ENCODE results near the gene OLFML2A. TPM values are rescaled to one million over a fixed set of nuclear protein-coding genes. Genes with fewer than 3 reads are reported as not detected.
"Not testable (repeated sequence)": the region's sequence is repeated elsewhere in the genome, so short reads cannot be mapped to it uniquely, and the experiment has no call there.

Gene OLFML2A
- total and polyA plus RNA-seq, 2 experiments from 2014 or later: 2.2 to 3.4 TPM

- H2AFZ ChIP-seq: no peak overlapping the region
- no peak overlapping the region for H3K4me3 ChIP-seq
- H3K36me3 ChIP-seq (replicated peaks; ENCODE audit: insufficient read depth, low read depth): no peaks in the 10 kb centered on the region
- H3K27ac ChIP-seq: no peak overlapping the region
- H3K9me2 ChIP-seq (replicated peaks; ENCODE audit: insufficient read depth): no peaks in the 10 kb centered on the region
- H3K4me2 ChIP-seq: no peak overlapping the region
- no peak for DNase-seq (ENCODE audit: low spot score)
- H3K79me2 ChIP-seq: peaks cover 27% of the 10 kb centered on the region
- peaks cover 8% of the 10 kb centered on the region for H3K4me1 ChIP-seq (ENCODE audit: insufficient read depth)
- H4K20me1 ChIP-seq (ENCODE audit: insufficient read depth, poor library complexity, severe bottlenecking): no peaks in the 10 kb centered on the region
- no peaks in the 10 kb centered on the region for H3K27me3 ChIP-seq
- H3K9me3 ChIP-seq (ENCODE audit: low read depth): no peaks in the 10 kb centered on the region
- no peak for TF ChIP-seq EZH2phosphoT487 (IDR thresholded peaks at IDR 0.05; ENCODE audit: low read depth, severe bottlenecking, unreplicated experiment)
- no peak for TF ChIP-seq EZH2 (IDR thresholded peaks at IDR 0.05; ENCODE audit: borderline replicate concordance)
- TF ChIP-seq CTCF (IDR thresholded peaks at IDR 0.05; ENCODE audit: poor library complexity): no peak
Observed at GRCh38 chr9:124735121-124735520, 41.8 kb upstream of the OLFML2A start.

GRCh38 chr9:124738075-124738474 is 38.9 kb upstream of the OLFML2A start:
- H3K9me2 ChIP-seq (replicated peaks; ENCODE audit: insufficient read depth); H3K36me3 ChIP-seq (replicated peaks; ENCODE audit: insufficient read depth, low read depth); H3K9me3 ChIP-seq (ENCODE audit: low read depth); H3K4me1 ChIP-seq (ENCODE audit: insufficient read depth); H3K27ac ChIP-seq; H4K20me1 ChIP-seq (ENCODE audit: insufficient read depth, poor library complexity, severe bottlenecking); H2AFZ ChIP-seq; DNase-seq (ENCODE audit: low spot score); H3K4me3 ChIP-seq; H3K4me2 ChIP-seq; H3K27me3 ChIP-seq: not testable (repeated sequence)
- 98% methylated on average over 7 of the region's 7 CpGs for WGBS (ENCODE audit: low lambda C conversion rate, missing lambda C conversion rate)
- peaks cover 36% of the 10 kb centered on the region for H3K79me2 ChIP-seq

- Histone ChIP-seq H3K79me2 (peaks cover 36% of the 10 kb centered on the region), H3K9me3 (ENCODE audit: low read depth) (no peaks in the 10 kb centered on the region), H3K27me3 (no peaks in the 10 kb centered on the region), H3K9me2 (replicated peaks; ENCODE audit: insufficient read depth) (no peaks in the 10 kb centered on the region), H3K4me3 (no peak overlapping the region), H3K36me3 (replicated peaks; ENCODE audit: insufficient read depth, low read depth) (no peaks in the 10 kb centered on the region), H4K20me1 (ENCODE audit: insufficient read depth, poor library complexity, severe bottlenecking) (no peaks in the 10 kb centered on the region), H3K4me1 (ENCODE audit: insufficient read depth) (peaks cover 3% of the 10 kb centered on the region), H3K27ac (no peak overlapping the region), H3K4me2 (no peak overlapping the region), H2AFZ (no peak overlapping the region)
- DNase-seq (ENCODE audit: low spot score): no peak
- TF ChIP-seq CTCF (IDR thresholded peaks at IDR 0.05; ENCODE audit: poor library complexity): no peak
- no peak for TF ChIP-seq EZH2phosphoT487 (IDR thresholded peaks at IDR 0.05; ENCODE audit: low read depth, severe bottlenecking, unreplicated experiment)
- no peak for TF ChIP-seq EZH2 (IDR thresholded peaks at IDR 0.05; ENCODE audit: borderline replicate concordance)
- WGBS (ENCODE audit: low lambda C conversion rate, missing lambda C conversion rate): 79% methylated on average over 2 of the region's 2 CpGs
Observed at GRCh38 chr9:124739360-124739759, 37.6 kb upstream of the OLFML2A start.

GRCh38 chr9:124741149-124741548 is 35.8 kb upstream of the OLFML2A start:
- no peaks in the 10 kb centered on the region for H3K27me3 ChIP-seq
- no peaks in the 10 kb centered on the region for H3K9me2 ChIP-seq (replicated peaks; ENCODE audit: insufficient read depth)
- TF ChIP-seq EZH2phosphoT487 (IDR thresholded peaks at IDR 0.05; ENCODE audit: low read depth, severe bottlenecking, unreplicated experiment): no peak
- no peak for TF ChIP-seq EZH2 (IDR thresholded peaks at IDR 0.05; ENCODE audit: borderline replicate concordance)
- no peak for TF ChIP-seq CTCF (IDR thresholded peaks at IDR 0.05; ENCODE audit: poor library complexity)
- H2AFZ ChIP-seq: no peak overlapping the region
- H3K79me2 ChIP-seq: peaks cover 38% of the 10 kb centered on the region
- H3K4me1 ChIP-seq (ENCODE audit: insufficient read depth): peaks cover 3% of the 10 kb centered on the region
- H3K27ac ChIP-seq: no peak overlapping the region
- 95% methylated on average over 4 of the region's 4 CpGs for WGBS (ENCODE audit: low lambda C conversion rate, missing lambda C conversion rate)
- no peak overlapping the region for H3K4me3 ChIP-seq
- no peaks in the 10 kb centered on the region for H4K20me1 ChIP-seq (ENCODE audit: insufficient read depth, poor library complexity, severe bottlenecking)
- H3K4me2 ChIP-seq: no peak overlapping the region
- no peaks in the 10 kb centered on the region for H3K36me3 ChIP-seq (replicated peaks; ENCODE audit: insufficient read depth, low read depth)
- DNase-seq (ENCODE audit: low spot score): no peak
- no peaks in the 10 kb centered on the region for H3K9me3 ChIP-seq (ENCODE audit: low read depth)

All from hepatocyte (in vitro differentiated cells).